Large intestine (tissue), 3 donors: ENCODE data around the gene DUSP2. TPM values are rescaled to one million over a fixed set of nuclear protein-coding genes. Genes with fewer than 3 reads are reported as not detected.

Experiments used
- DNase-seq, 2 donors: peaks; one replicate each; pipeline versions ENCODE4 v3.0.0 to v3.0.0-alpha.2; 2013
- H3K27ac ChIP-seq: one replicate; pipeline ENCODE4 v1.5.1; 2013; ENCODE audit warnings: low read length
- H3K27me3 ChIP-seq: 2 replicates; pipeline ENCODE4 v1.6.1; 2013; ENCODE audit warnings: low read length; ENCODE audit not compliant: control insufficient read depth, insufficient read depth
- H3K36me3 ChIP-seq: 2 replicates; pipeline ENCODE4 v1.6.1; 2013; ENCODE audit warnings: low read length; ENCODE audit not compliant: control insufficient read depth, insufficient read depth
- H3K4me1 ChIP-seq: one replicate; pipeline ENCODE4 v1.6.1; 2013; ENCODE audit warnings: low read length; ENCODE audit not compliant: control insufficient read depth, insufficient read depth
- H3K4me3 ChIP-seq: one replicate; pipeline ENCODE4 v1.5.1; 2013; ENCODE audit warnings: low read length
- H3K9me3 ChIP-seq: one replicate; pipeline ENCODE4 v1.6.1; 2013; ENCODE audit warnings: mild to moderate bottlenecking, low read depth, low read length, moderate library complexity; ENCODE audit not compliant: control insufficient read depth
- WGBS: methylation state at CpG from one replicate; pipeline ENCODE4 v1.1.5; 2013; ENCODE audit warnings: low lambda C conversion rate; ENCODE audit not compliant: insufficient coverage; 5-methylcytosine and 5-hydroxymethylcytosine counted together
- polyA plus RNA-seq: library from polyadenylated mRNA; unstranded; fragments of 120-200 nt; gene quantifications from one replicate; pipeline ENCODE4 v1.2.1, GENCODE V29; 2013

DUSP2 gene
- polyA plus RNA-seq, 1 donor, result 4.0 TPM

- no peak for DNase-seq
- Histone ChIP-seq H3K36me3 (no peaks in the 10 kb centered on the region), H3K27me3 (peaks cover 59% of the 10 kb centered on the region), H3K4me1 (peaks cover 17% of the 10 kb centered on the region), H3K9me3 (peaks cover 16% of the 10 kb centered on the region), H3K4me3 (no peak overlapping the region), H3K27ac (no peak overlapping the region)
- no CpG with 5 or more reads among the region's 13 CpGs for WGBS
These were observed 26.4 kb downstream of the DUSP2 start for GRCh38 chr2:96118698-96119388.

GRCh38 chr2:96117701-96118588, 27.3 kb downstream of the DUSP2 start:
- peak in 1 of 2 donors; percentile 27 for DNase-seq
- Histone ChIP-seq H3K4me1 (peaks cover 13% of the 10 kb centered on the region), H3K27ac (no peak overlapping the region), H3K4me3 (no peak overlapping the region), H3K9me3 (peaks cover 16% of the 10 kb centered on the region), H3K27me3 (peaks cover 59% of the 10 kb centered on the region), H3K36me3 (no peaks in the 10 kb centered on the region)
- WGBS, result no CpG with 5 or more reads among the region's 17 CpGs

- no peaks in the 10 kb centered on the region for H3K36me3 ChIP-seq
- no peak overlapping the region for H3K4me3 ChIP-seq
- H3K27me3 ChIP-seq, result peaks cover 59% of the 10 kb centered on the region
- WGBS, result no CpG with 5 or more reads among the region's 62 CpGs
- peak; percentile 32 to 78 for DNase-seq
- H3K9me3 ChIP-seq, result peaks cover 16% of the 10 kb centered on the region
- H3K4me1 ChIP-seq, result peaks cover 9% of the 10 kb centered on the region
- H3K27ac ChIP-seq, result no peak overlapping the region
These were observed 28.2 kb downstream of the DUSP2 start for GRCh38 chr2:96116879-96117533.

DNA sequence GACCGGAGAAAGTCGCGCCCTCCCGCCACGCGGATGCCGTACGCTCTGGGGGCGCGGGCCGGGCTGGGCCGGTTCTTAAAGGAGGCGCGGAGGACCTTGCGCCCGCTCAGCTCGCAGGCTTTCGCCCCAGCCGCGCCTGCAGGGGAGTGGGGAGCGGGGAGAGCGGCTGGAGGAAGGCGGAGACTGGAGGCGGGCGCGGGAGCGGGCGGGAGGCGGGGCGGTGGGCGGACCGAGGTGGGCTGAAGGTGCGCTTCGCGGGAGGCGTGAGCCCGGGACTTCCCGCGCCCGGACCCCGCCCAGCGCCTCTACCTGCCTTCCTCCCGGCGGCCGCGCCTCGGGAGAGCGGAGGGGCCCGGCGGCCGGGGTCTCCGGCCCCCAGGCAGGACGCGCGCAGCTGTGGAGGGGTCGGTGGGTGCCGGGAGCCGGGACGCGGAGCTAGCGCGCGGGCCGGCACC, 28.8 kb downstream of the DUSP2 start, which contains the start of gene ADRA2B:
Gene ADRA2B, minus strand, starts transcription at position 148 of the 455 bp plus-strand sequence. CDS start 422 bp downstream, outside the sequence.
- H3K4me3 ChIP-seq, result no peak within 1 kb of the TSS
- H3K27me3 ChIP-seq, result peaks cover 59% of the 10 kb centered on the region
- H3K9me3 ChIP-seq, result peaks cover 16% of the 10 kb centered on the region
- no peak within 1 kb of the TSS for H3K27ac ChIP-seq
- no peaks in the 10 kb centered on the region for H3K36me3 ChIP-seq
- DNase-seq, result peak; percentile 82 to 92
- no CpG with 5 or more reads among the region's 64 CpGs for WGBS
- H3K4me1 ChIP-seq, result peaks cover 9% of the 10 kb centered on the region

GRCh38 chr2:96115631-96116423, 29.4 kb downstream of the DUSP2 start:
- no peaks in the 10 kb centered on the region for H3K36me3 ChIP-seq
- H3K27ac ChIP-seq, result no peak overlapping the region
- H3K9me3 ChIP-seq, result peaks cover 16% of the 10 kb centered on the region
- no peak for DNase-seq
- H3K27me3 ChIP-seq, result peaks cover 54% of the 10 kb centered on the region
- no peak overlapping the region for H3K4me3 ChIP-seq
- peaks cover 9% of the 10 kb centered on the region for H3K4me1 ChIP-seq
- 100% methylated on average over 2 of the region's 77 CpGs for WGBS

- Histone ChIP-seq H3K9me3 (peaks cover 16% of the 10 kb centered on the region), H3K4me3 (no peak overlapping the region), H3K36me3 (no peaks in the 10 kb centered on the region), H3K27ac (no peak overlapping the region), H3K27me3 (peaks cover 47% of the 10 kb centered on the region), H3K4me1 (peaks cover 12% of the 10 kb centered on the region)
- no peak for DNase-seq
- WGBS, result no CpG with 5 or more reads among the region's 24 CpGs
These were observed 30.2 kb downstream of the DUSP2 start for GRCh38 chr2:96114903-96115581.

DNA sequence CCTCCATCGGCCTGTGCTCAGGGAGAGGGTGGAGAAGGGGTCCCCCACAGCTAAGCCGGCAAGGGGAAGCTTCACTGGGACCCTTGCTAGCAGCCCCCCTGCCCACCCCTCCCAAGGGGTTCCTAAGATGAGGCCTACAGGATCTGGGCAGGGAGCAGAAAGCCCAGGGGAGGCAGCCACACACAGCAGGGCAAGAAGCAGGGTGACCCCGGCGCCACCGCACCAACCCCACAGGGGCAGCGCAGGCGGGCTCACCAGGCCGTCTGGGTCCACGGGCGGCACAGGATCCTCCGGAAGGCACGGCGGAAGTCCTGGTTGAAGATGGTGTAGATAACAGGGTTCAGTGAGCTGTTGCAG, 30.7 kb downstream of the DUSP2 start:
- Histone ChIP-seq H3K9me3 (peaks cover 16% of the 10 kb centered on the region), H3K4me3 (no peak overlapping the region), H3K36me3 (no peaks in the 10 kb centered on the region), H3K27me3 (peaks cover 42% of the 10 kb centered on the region), H3K27ac (no peak overlapping the region), H3K4me1 (peaks cover 17% of the 10 kb centered on the region)
- WGBS, result no CpG with 5 or more reads among the region's 13 CpGs
- no peak for DNase-seq

- peaks cover 16% of the 10 kb centered on the region for H3K9me3 ChIP-seq
- H3K27ac ChIP-seq, result no peak overlapping the region
- no CpG with 5 or more reads among the region's 17 CpGs for WGBS
- peaks cover 37% of the 10 kb centered on the region for H3K27me3 ChIP-seq
- DNase-seq, result no peak
- no peaks in the 10 kb centered on the region for H3K36me3 ChIP-seq
- no peak overlapping the region for H3K4me3 ChIP-seq
- peaks cover 23% of the 10 kb centered on the region for H3K4me1 ChIP-seq
These were observed 31.3 kb downstream of the DUSP2 start for GRCh38 chr2:96113951-96114350.

DNA sequence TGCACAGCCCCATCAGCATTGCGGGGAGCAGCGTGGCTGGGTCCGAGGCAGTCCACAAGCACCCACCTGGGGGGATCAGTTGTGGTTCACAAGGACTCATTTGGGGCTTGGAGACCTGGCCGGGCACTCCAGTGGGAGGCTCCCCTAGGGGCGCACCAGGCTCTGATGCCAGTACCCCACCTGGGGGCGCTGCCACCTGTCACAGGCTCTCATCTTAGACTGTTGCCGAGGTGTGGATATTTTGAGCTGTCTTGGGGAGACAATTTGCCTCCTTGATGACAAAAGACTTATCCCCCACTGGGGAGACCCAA, 31.9 kb downstream of the DUSP2 start:
- Histone ChIP-seq H3K27ac (no peak overlapping the region), H3K4me1 (peaks cover 29% of the 10 kb centered on the region), H3K36me3 (no peaks in the 10 kb centered on the region), H3K4me3 (no peak overlapping the region), H3K27me3 (peaks cover 30% of the 10 kb centered on the region), H3K9me3 (peaks cover 16% of the 10 kb centered on the region)
- no CpG with 5 or more reads among the region's 7 CpGs for WGBS
- no peak for DNase-seq
